Measurements from ENCODE around the gene ROCK1. TPM values are rescaled to one million over a fixed set of nuclear protein-coding genes. Genes with fewer than 3 reads are reported as not detected.
"Not testable (repeated sequence)": the region's sequence is repeated elsewhere in the genome, so short reads cannot be mapped to it uniquely, and the experiment has no call there.

ROCK1 gene
- polyA plus RNA-seq, result 41.5 TPM
- long read RNA-seq, donor 1, result 0 reads
- long read RNA-seq, donor 2, partial matches to known transcripts, result 57 of 57 reads
- long read RNA-seq, donor 2, other reads (novel, unspliced or antisense), result 0 of 57 reads
- long read RNA-seq, donor 3, result 0 reads
- long read RNA-seq, donor 4, result 0 reads
- long read RNA-seq, donor 5, result 0 reads
- long read RNA-seq, donor 6, full-length matches to known transcripts, result 2 of 15 reads
- long read RNA-seq, donor 6, partial matches to known transcripts, result 13 of 15 reads
- long read RNA-seq, donor 6, other reads (novel, unspliced or antisense), result 0 of 15 reads
- long read RNA-seq, donor 7, result 0 reads
- long read RNA-seq, donor 8, partial matches to known transcripts, result 32 of 35 reads
- long read RNA-seq, donor 8, other reads (novel, unspliced or antisense), result 0 of 35 reads
- long read RNA-seq, donor 9, partial matches to known transcripts, result 18 of 18 reads
- long read RNA-seq, donor 9, other reads (novel, unspliced or antisense), result 0 of 18 reads
- long read RNA-seq, donor 10, partial matches to known transcripts, result 21 of 21 reads
- long read RNA-seq, donor 10, other reads (novel, unspliced or antisense), result 0 of 21 reads
- long read RNA-seq, donor 11, partial matches to known transcripts, result 0 of 1 reads
- long read RNA-seq, donor 11, other reads (novel, unspliced or antisense), result 0 of 1 reads

- no peaks in the 10 kb centered on the region for H3K9me3 ChIP-seq (ENCODE audit: control insufficient read depth, low read depth, low read length)
- H3K4me1 ChIP-seq (ENCODE audit: control insufficient read depth, insufficient read depth, low read length), result peaks cover 2% of the 10 kb centered on the region
- no peaks in the 10 kb centered on the region for H3K27me3 ChIP-seq (ENCODE audit: control insufficient read depth, insufficient read depth, low read length)
- H3K4me3 ChIP-seq (ENCODE audit: low read length), result peak within 1 kb of the TSS; percentile 81
- WGBS (ENCODE audit: insufficient coverage, low lambda C conversion rate), result no CpG with 5 or more reads among the region's 80 CpGs
- no peaks in the 10 kb centered on the region for H3K36me3 ChIP-seq (ENCODE audit: control insufficient read depth, insufficient read depth, low read length)
- peak; percentile 96 to 97 for DNase-seq
- peak within 1 kb of the TSS; percentile 95 for H3K27ac ChIP-seq (ENCODE audit: low read length)
Observed at GRCh38 chr18:21111346-21112139, at the start of gene ROCK1. Gene ROCK1, minus strand, starts transcription at chr18:21111813. Its CDS starts 903 bp downstream, at chr18:21110910.

GRCh38 chr18:21155443-21155842, 43.8 kb upstream of the ROCK1 start:
- no peaks in the 10 kb centered on the region for H3K27me3 ChIP-seq (ENCODE audit: control insufficient read depth, insufficient read depth, low read length)
- DNase-seq, result no peak
- WGBS (ENCODE audit: insufficient coverage, low lambda C conversion rate), result 100% methylated on average over 1 of the region's 1 CpG
- no peak overlapping the region for H3K27ac ChIP-seq (ENCODE audit: low read length)
- H3K4me1 ChIP-seq (ENCODE audit: control insufficient read depth, insufficient read depth, low read length), result no peaks in the 10 kb centered on the region
- no peaks in the 10 kb centered on the region for H3K36me3 ChIP-seq (ENCODE audit: control insufficient read depth, insufficient read depth, low read length)
- H3K9me3 ChIP-seq (ENCODE audit: control insufficient read depth, low read depth, low read length), result peaks cover 8% of the 10 kb centered on the region
- no peak overlapping the region for H3K4me3 ChIP-seq (ENCODE audit: low read length)

- no peaks in the 10 kb centered on the region for H3K9me3 ChIP-seq (ENCODE audit: control insufficient read depth, low read depth, low read length)
- H3K27ac ChIP-seq (ENCODE audit: low read length), result no peak overlapping the region
- no peaks in the 10 kb centered on the region for H3K36me3 ChIP-seq (ENCODE audit: control insufficient read depth, insufficient read depth, low read length)
- H3K27me3 ChIP-seq (ENCODE audit: control insufficient read depth, insufficient read depth, low read length), result no peaks in the 10 kb centered on the region
- H3K4me3 ChIP-seq (ENCODE audit: low read length), result no peak overlapping the region
- no peaks in the 10 kb centered on the region for H3K4me1 ChIP-seq (ENCODE audit: control insufficient read depth, insufficient read depth, low read length)
- no peak for DNase-seq
Observed at GRCh38 chr18:21146016-21146415, 34.4 kb upstream of the ROCK1 start.

- WGBS (ENCODE audit: insufficient coverage, low lambda C conversion rate), result no CpG with 5 or more reads among the region's 1 CpG
- Histone ChIP-seq H3K36me3 (ENCODE audit: control insufficient read depth, insufficient read depth, low read length) (no peaks in the 10 kb centered on the region), H3K4me1 (ENCODE audit: control insufficient read depth, insufficient read depth, low read length) (no peaks in the 10 kb centered on the region), H3K27ac (ENCODE audit: low read length) (no peak overlapping the region), H3K4me3 (ENCODE audit: low read length) (no peak overlapping the region), H3K9me3 (ENCODE audit: control insufficient read depth, low read depth, low read length) (no peaks in the 10 kb centered on the region), H3K27me3 (ENCODE audit: control insufficient read depth, insufficient read depth, low read length) (no peaks in the 10 kb centered on the region)
- no peak for DNase-seq
Observed at GRCh38 chr18:21145371-21145770, 33.8 kb upstream of the ROCK1 start.

- Histone ChIP-seq H3K27ac (ENCODE audit: low read length) (no peak overlapping the region), H3K27me3 (ENCODE audit: control insufficient read depth, insufficient read depth, low read length) (no peaks in the 10 kb centered on the region), H3K9me3 (ENCODE audit: control insufficient read depth, low read depth, low read length) (peaks cover 10% of the 10 kb centered on the region), H3K4me3 (ENCODE audit: low read length) (no peak overlapping the region), H3K36me3 (ENCODE audit: control insufficient read depth, insufficient read depth, low read length) (no peaks in the 10 kb centered on the region), H3K4me1 (ENCODE audit: control insufficient read depth, insufficient read depth, low read length) (no peaks in the 10 kb centered on the region)
- DNase-seq, result no peak
- 100% methylated on average over 2 of the region's 5 CpGs for WGBS (ENCODE audit: insufficient coverage, low lambda C conversion rate)
Observed at GRCh38 chr18:21141668-21142422, 30.2 kb upstream of the ROCK1 start.

GRCh38 chr18:21137719-21138488, 26.3 kb upstream of the ROCK1 start:
- not testable (repeated sequence) for H3K9me3 ChIP-seq (ENCODE audit: control insufficient read depth, low read depth, low read length); H3K27ac ChIP-seq (ENCODE audit: low read length); H3K4me3 ChIP-seq (ENCODE audit: low read length); H3K4me1 ChIP-seq (ENCODE audit: control insufficient read depth, insufficient read depth, low read length); H3K27me3 ChIP-seq (ENCODE audit: control insufficient read depth, insufficient read depth, low read length); DNase-seq; H3K36me3 ChIP-seq (ENCODE audit: control insufficient read depth, insufficient read depth, low read length)
- no CpG with 5 or more reads among the region's 41 CpGs for WGBS (ENCODE audit: insufficient coverage, low lambda C conversion rate)

- H3K36me3 ChIP-seq (ENCODE audit: control insufficient read depth, insufficient read depth, low read length), result no peaks in the 10 kb centered on the region
- no peak overlapping the region for H3K4me3 ChIP-seq (ENCODE audit: low read length)
- no peaks in the 10 kb centered on the region for H3K27me3 ChIP-seq (ENCODE audit: control insufficient read depth, insufficient read depth, low read length)
- no peak overlapping the region for H3K27ac ChIP-seq (ENCODE audit: low read length)
- no peak for DNase-seq
- H3K9me3 ChIP-seq (ENCODE audit: control insufficient read depth, low read depth, low read length), result peaks cover 12% of the 10 kb centered on the region
- 80% methylated on average over 3 of the region's 3 CpGs for WGBS (ENCODE audit: insufficient coverage, low lambda C conversion rate)
- no peaks in the 10 kb centered on the region for H3K4me1 ChIP-seq (ENCODE audit: control insufficient read depth, insufficient read depth, low read length)
Observed at GRCh38 chr18:21134895-21135294, 23.3 kb upstream of the ROCK1 start.

- H3K27ac ChIP-seq (ENCODE audit: low read length), result no peak overlapping the region
- no peak overlapping the region for H3K4me3 ChIP-seq (ENCODE audit: low read length)
- no peaks in the 10 kb centered on the region for H3K27me3 ChIP-seq (ENCODE audit: control insufficient read depth, insufficient read depth, low read length)
- no peaks in the 10 kb centered on the region for H3K36me3 ChIP-seq (ENCODE audit: control insufficient read depth, insufficient read depth, low read length)
- H3K4me1 ChIP-seq (ENCODE audit: control insufficient read depth, insufficient read depth, low read length), result no peaks in the 10 kb centered on the region
- no CpG with 5 or more reads among the region's 27 CpGs for WGBS (ENCODE audit: insufficient coverage, low lambda C conversion rate)
- DNase-seq, result no peak
- H3K9me3 ChIP-seq (ENCODE audit: control insufficient read depth, low read depth, low read length), result peaks cover 4% of the 10 kb centered on the region
Observed at GRCh38 chr18:21132398-21132918, 20.8 kb upstream of the ROCK1 start.

GRCh38 chr18:21131698-21132227, 20.1 kb upstream of the ROCK1 start:
- Histone ChIP-seq H3K4me1 (ENCODE audit: control insufficient read depth, insufficient read depth, low read length) (no peaks in the 10 kb centered on the region), H3K9me3 (ENCODE audit: control insufficient read depth, low read depth, low read length) (peaks cover 2% of the 10 kb centered on the region), H3K36me3 (ENCODE audit: control insufficient read depth, insufficient read depth, low read length) (no peaks in the 10 kb centered on the region), H3K27me3 (ENCODE audit: control insufficient read depth, insufficient read depth, low read length) (no peaks in the 10 kb centered on the region), H3K27ac (ENCODE audit: low read length) (no peak overlapping the region), H3K4me3 (ENCODE audit: low read length) (no peak overlapping the region)
- WGBS (ENCODE audit: insufficient coverage, low lambda C conversion rate), result no CpG with 5 or more reads among the region's 10 CpGs
- no peak for DNase-seq
